Neural cell (in vitro differentiated cells): ENCODE measurements around the gene RCC2. TPM values are rescaled to one million over a fixed set of nuclear protein-coding genes. Genes with fewer than 3 reads are reported as not detected.

Experiments
- polyA plus RNA-seq: library from polyadenylated mRNA; depleted of rRNA; stranded (reverse); fragments of >200 nt; gene quantifications from 2 replicates; pipeline ENCODE4 v1.2.3, GENCODE V29; 2014

Gene RCC2
- polyA plus RNA-seq, 1 donor from 2014 or later = 34.4 TPM

Other genes with a start within 250 kb of the RCC2 start
- gene PADI1, start 234.5 kb downstream of the RCC2 start, polyA plus RNA-seq = 0.44 and 0.66 TPM in 2 replicates
- not detected in 2 replicates for gene PADI3, start 190.6 kb downstream of the RCC2 start, polyA plus RNA-seq
- gene PADI4, start 131.5 kb downstream of the RCC2 start, polyA plus RNA-seq = not detected in 2 replicates
- gene PADI6, start 67.5 kb downstream of the RCC2 start, polyA plus RNA-seq = not detected in 2 replicates
- gene ARHGEF10L, start 100.0 kb upstream of the RCC2 start, polyA plus RNA-seq = 123 and 142 TPM in 2 replicates